Thyroid gland (tissue), 4 donors: ENCODE results near the gene SYNGAP1. TPM values are rescaled to one million over a fixed set of nuclear protein-coding genes. Genes with fewer than 3 reads are reported as not detected.
A peak's percentile ranks its signal among the peaks of the same experiment; 100 is the strongest.

Experiments used
- DNase-seq, 2 donors: peaks; one replicate each; pipeline ENCODE4 v3.0.0-alpha.2; 2019
- H3K27ac ChIP-seq, 3 donors: fragments of 200-600 bp; sonication (generic); 1 replicate in 2 of 3; 2 replicates in 1 of 3; pipeline ENCODE4 v1.5.1; 2016 to 2019; ENCODE audit warnings: mild to moderate bottlenecking in 1 of 3, moderate library complexity in 1 of 3
- H3K27me3 ChIP-seq: fragments of 200-600 bp; sonication (generic); one replicate; pipeline ENCODE4 v1.5.1; 2019
- H3K36me3 ChIP-seq, 2 donors: fragments of 200-600 bp; sonication (generic); one replicate each; pipeline ENCODE4 v1.5.1; 2016 to 2019
- H3K4me1 ChIP-seq, 2 donors: fragments of 200-600 bp; sonication (generic); one replicate each; pipeline ENCODE4 v1.5.1; 2017 to 2019
- H3K4me3 ChIP-seq, 3 donors: fragments of 200-600 bp; sonication (generic); replicated peaks in 1 of 3; 1 replicate in 2 of 3; 2 replicates in 1 of 3; pipeline ENCODE4 v1.5.1; 2016; ENCODE audit warnings: mild to moderate bottlenecking in 1 of 3
- H3K9me3 ChIP-seq: fragments of 200-600 bp; sonication (generic); one replicate; pipeline ENCODE4 v1.5.1; 2017
- POLR2A ChIP-seq, 2 donors: fragments of 450-650 bp; IDR thresholded peaks; one replicate each; pipeline ENCODE4 v1.6.1; 2017; ENCODE audit warnings: antibody characterized with exemption in 2 of 2, mild to moderate bottlenecking in 2 of 2, moderate library complexity in 1 of 2
- WGBS, 2 donors: methylation state at CpG; one replicate each; pipeline ENCODE4 v1.1.5; 2017; 5-methylcytosine and 5-hydroxymethylcytosine counted together
- intact Hi-C: fragments of 100-400 bp; cut with DNase I; formaldehyde crosslinking; loops from one replicate; pipeline ENCODE4 v1.15.1; 2023
- total RNA-seq, 4 donors: library from RNA; depleted of rRNA; stranded (reverse); fragments of >200 nt; gene quantifications; one replicate each; pipeline ENCODE4 v1.2.3, GENCODE V29; 2016
- TF ChIP-seq, protein P1 (sequence below), 6 experiments: fragments of 200-600 bp in 3 of 6; fragments of 450-650 bp in 3 of 6; sonication (generic) in 3 of 6; IDR thresholded peaks; one replicate each; pipeline ENCODE4 v1.5.1; 2016 to 2019; ENCODE audit warnings: antibody characterized with exemption in 6 of 6, mild to moderate bottlenecking in 2 of 6, inconsistent platforms in 1 of 6, moderate library complexity in 1 of 6

Gene SYNGAP1
- total RNA-seq, 4 donors from 2014 or later = 10.0 to 15.3 (median 12.2) TPM

DNA sequence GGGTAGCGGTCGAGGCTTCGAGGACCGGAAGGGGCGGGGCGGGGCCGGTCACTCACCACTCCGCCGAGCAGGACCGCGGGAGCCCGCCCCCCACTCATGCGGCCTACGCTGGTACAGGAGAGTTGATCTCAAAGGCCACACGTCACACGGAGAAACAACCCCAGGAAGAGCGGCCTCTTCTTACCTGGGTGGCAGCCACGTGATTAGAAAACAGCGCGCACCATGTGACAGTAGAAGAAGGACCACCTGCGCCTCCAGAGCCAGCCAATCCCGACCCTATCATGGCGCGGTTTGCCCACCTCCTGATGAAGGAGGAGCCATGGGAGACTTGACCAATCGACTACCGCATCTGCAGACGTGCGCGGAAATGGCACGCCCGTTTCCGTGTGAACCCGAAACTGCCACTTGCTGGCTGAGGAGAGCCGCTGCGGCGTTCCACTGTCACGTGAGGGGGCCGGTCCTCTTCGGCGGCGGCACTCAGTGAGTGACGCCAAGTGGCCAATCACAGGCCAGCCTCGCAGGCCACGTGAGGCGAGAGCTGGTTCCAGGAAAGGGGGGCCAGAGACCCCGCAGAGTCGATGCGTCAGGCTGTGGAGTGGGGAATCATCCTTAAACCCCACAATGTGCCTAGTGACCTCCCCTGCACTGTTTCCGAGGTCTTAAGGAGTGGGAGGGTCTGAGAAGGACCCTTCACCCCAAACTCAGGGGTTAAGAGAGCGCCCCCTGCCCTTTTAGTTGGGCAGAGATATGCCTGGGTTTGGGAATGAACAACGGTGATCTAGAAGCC, 1.8 kb upstream of the SYNGAP1 start, which contains the start of gene CUTA:
Gene CUTA, minus strand, starts transcription at position 205 of the 787 bp plus-strand sequence. Its CDS starts 107 bp downstream, at position 98.
- H3K4me3 ChIP-seq = peak within 1 kb of the TSS; percentile 44 to 68 (median 66)
- peaks cover 24 to 31% of the 10 kb centered on the region in 2 donors for H3K36me3 ChIP-seq
- H3K4me1 ChIP-seq = peaks cover 11 to 43% of the 10 kb centered on the region in 2 donors
- WGBS, 2 donors = 0 to 1% methylated on average over 16 to 37 of the region's 51 CpGs
- intact Hi-C loops = no loop called here
- H3K9me3 ChIP-seq = no peaks in the 10 kb centered on the region
- TF ChIP-seq POLR2A (IDR thresholded peaks at IDR 0.05) = peak in 1 of 2 donors; percentile 88
- TF ChIP-seq, protein P1, sequence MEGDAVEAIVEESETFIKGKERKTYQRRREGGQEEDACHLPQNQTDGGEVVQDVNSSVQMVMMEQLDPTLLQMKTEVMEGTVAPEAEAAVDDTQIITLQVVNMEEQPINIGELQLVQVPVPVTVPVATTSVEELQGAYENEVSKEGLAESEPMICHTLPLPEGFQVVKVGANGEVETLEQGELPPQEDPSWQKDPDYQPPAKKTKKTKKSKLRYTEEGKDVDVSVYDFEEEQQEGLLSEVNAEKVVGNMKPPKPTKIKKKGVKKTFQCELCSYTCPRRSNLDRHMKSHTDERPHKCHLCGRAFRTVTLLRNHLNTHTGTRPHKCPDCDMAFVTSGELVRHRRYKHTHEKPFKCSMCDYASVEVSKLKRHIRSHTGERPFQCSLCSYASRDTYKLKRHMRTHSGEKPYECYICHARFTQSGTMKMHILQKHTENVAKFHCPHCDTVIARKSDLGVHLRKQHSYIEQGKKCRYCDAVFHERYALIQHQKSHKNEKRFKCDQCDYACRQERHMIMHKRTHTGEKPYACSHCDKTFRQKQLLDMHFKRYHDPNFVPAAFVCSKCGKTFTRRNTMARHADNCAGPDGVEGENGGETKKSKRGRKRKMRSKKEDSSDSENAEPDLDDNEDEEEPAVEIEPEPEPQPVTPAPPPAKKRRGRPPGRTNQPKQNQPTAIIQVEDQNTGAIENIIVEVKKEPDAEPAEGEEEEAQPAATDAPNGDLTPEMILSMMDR (IDR thresholded peaks at IDR 0.05) = peak in 4 of 6 experiments; percentile 36 to 55 (median 42)
- peak within 1 kb of the TSS; percentile 96 to 98 (median 97) for H3K27ac ChIP-seq
- no peaks in the 10 kb centered on the region for H3K27me3 ChIP-seq
- peak; percentile 100 for DNase-seq

DNA sequence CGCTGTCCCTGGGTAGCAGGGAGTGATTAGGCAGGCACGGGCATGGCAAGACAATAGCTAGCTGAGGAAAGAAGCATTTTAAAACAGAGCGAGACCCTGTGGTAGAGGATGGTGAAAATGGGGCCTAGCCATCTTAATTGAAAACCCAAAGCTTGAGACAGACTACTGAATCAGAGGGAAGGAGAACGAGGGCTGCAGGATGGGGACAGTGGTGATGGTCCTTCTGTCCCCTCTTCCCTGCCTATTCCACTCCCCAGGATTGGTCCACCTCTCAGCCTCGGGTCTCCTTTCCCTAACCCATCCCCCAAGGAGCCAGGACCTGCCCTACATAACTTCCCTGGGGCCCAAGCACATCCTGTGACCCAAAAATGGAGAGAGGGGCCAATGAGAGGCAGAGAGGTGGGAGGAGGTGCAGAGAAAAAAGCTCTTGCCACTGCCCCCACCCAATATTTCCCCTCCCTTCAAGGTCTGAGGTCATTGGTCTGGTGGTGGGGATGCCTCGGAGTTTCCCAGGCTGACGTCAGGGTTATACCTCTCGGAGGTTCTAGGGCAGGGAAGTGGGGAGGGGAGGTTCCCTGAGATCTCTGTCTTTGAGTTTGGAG, 1.1 kb upstream of the SYNGAP1 start:
- H3K4me1 ChIP-seq = peaks cover 11 to 43% of the 10 kb centered on the region in 2 donors
- intact Hi-C loops = no loop called here
- TF ChIP-seq, protein P1 (IDR thresholded peaks at IDR 0.05) = no peak
- TF ChIP-seq POLR2A (IDR thresholded peaks at IDR 0.05) = no peak
- no peaks in the 10 kb centered on the region for H3K27me3 ChIP-seq
- peaks cover 17 to 24% of the 10 kb centered on the region in 2 donors for H3K36me3 ChIP-seq
- H3K27ac ChIP-seq = peak overlapping the region; percentile 96 to 98 (median 97)
- H3K9me3 ChIP-seq = no peaks in the 10 kb centered on the region
- WGBS, 2 donors = 44 to 50% methylated on average over 8 of the region's 8 CpGs
- peak overlapping the region in 2 of 3 donors; percentile 34 to 44 for H3K4me3 ChIP-seq
- DNase-seq = no peak

- DNase-seq = no peak
- Histone ChIP-seq H3K4me3 (peak overlapping the region in 1 of 3 donors; percentile 12), H3K9me3 (no peaks in the 10 kb centered on the region), H3K4me1 (peaks cover 21 to 44% of the 10 kb centered on the region in 2 donors), H3K27ac (peak overlapping the region in 1 of 3 donors; percentile 17), H3K27me3 (no peaks in the 10 kb centered on the region), H3K36me3 (peaks cover 2 to 5% of the 10 kb centered on the region in 2 donors)
- TF ChIP-seq, protein P1 (IDR thresholded peaks at IDR 0.05) = no peak
- TF ChIP-seq POLR2A (IDR thresholded peaks at IDR 0.05) = no peak
- intact Hi-C loops = loop anchor here (10.0 kb wide), 1 partner anchor 216 kb away; the partner anchor contains the start of genes HSD17B8, RING1, RXRB and SLC39A7
- 63 to 65% methylated on average over 6 of the region's 6 CpGs for WGBS, 2 donors
These were observed 852 bp downstream of the SYNGAP1 start for GRCh38 chr6:33420491-33421343.

GRCh38 chr6:33421344-33421643, 1.4 kb downstream of the SYNGAP1 start:
- H3K9me3 ChIP-seq = no peaks in the 10 kb centered on the region
- H3K36me3 ChIP-seq = no peaks in the 10 kb centered on the region
- WGBS, 2 donors = 86 to 90% methylated on average over 2 of the region's 2 CpGs
- intact Hi-C loops = loop anchor here (10.0 kb wide), 1 partner anchor 216 kb away; the partner anchor contains the start of genes HSD17B8, RING1, RXRB and SLC39A7
- H3K4me3 ChIP-seq = no peak overlapping the region
- DNase-seq = no peak
- H3K27me3 ChIP-seq = no peaks in the 10 kb centered on the region
- TF ChIP-seq POLR2A (IDR thresholded peaks at IDR 0.05) = no peak
- TF ChIP-seq, protein P1 (IDR thresholded peaks at IDR 0.05) = no peak
- H3K27ac ChIP-seq = no peak overlapping the region
- H3K4me1 ChIP-seq = peaks cover 21 to 39% of the 10 kb centered on the region in 2 donors
